Endothelial cell of umbilical vein (primary cell): ENCODE data around the gene IKZF3. TPM values are rescaled to one million over a fixed set of nuclear protein-coding genes. Genes with fewer than 3 reads are reported as not detected.

ENCODE experiments used
- BruUV-seq: library from RNA; stranded (reverse); fragments of 400-500 nt; replicated peaks from 2 replicates; lab custom pipeline; 2021; lab: Mats Ljungman, UMichigan
- CTCF ChIA-PET: fragments of 300-600, 350-600 bp; sonication (Branson Sonifier 250); formaldehyde crosslinking; loops from one replicate; lab custom pipeline; 2021; ENCODE audit warnings: antibody characterized with exemption, inconsistent platforms; lab: Charles Lee
- POLR2A ChIA-PET: fragments of 300-600, 350-600 bp; sonication (Branson Sonifier 250); formaldehyde crosslinking; loops from one replicate; lab custom pipeline; 2021; ENCODE audit warnings: antibody characterized with exemption, inconsistent platforms; lab: Charles Lee
- DNase-seq: peaks from one replicate; pipeline ENCODE4 v3.0.0-alpha.2; 2011; ENCODE audit warnings: low read depth, low spot score
- FAIRE-seq: peaks from 2 replicates; lab custom pipeline; 2011; peaks lifted over from hg19 to GRCh38; lab: Jason Lieb, UNC
- H2AFZ ChIP-seq: 2 replicates; pipeline ENCODE4 v1.6.0; 2012; ENCODE audit warnings: low read depth, low read length, control low read depth, inconsistent platforms
- H3K27ac ChIP-seq: 2 replicates; pipeline ENCODE4 v1.5.1; 2011; ENCODE audit warnings: low read depth, mild to moderate bottlenecking, control low read depth, low read length, moderate library complexity; ENCODE audit not compliant: insufficient read depth
- H3K27me3 ChIP-seq, 2 experiments: 2 replicates each; pipeline versions ENCODE4 v1.6.0 to v1.6.1; 2011; ENCODE audit warnings: low read length in 2 of 2, mixed read lengths in 1 of 2; ENCODE audit not compliant: control insufficient read depth in 2 of 2, insufficient read depth in 2 of 2
- H3K36me3 ChIP-seq, 2 experiments: 2 replicates in 1 of 2; 3 replicates in 1 of 2; pipeline ENCODE4 v1.5.1; 2011; ENCODE audit warnings: low read length in 2 of 2, mild to moderate bottlenecking in 1 of 2, moderate library complexity in 1 of 2; ENCODE audit not compliant: control insufficient read depth in 2 of 2, insufficient read depth in 2 of 2; ENCODE audit errors: extremely low read depth in 1 of 2
- H3K4me1 ChIP-seq: 3 replicates; pipeline ENCODE4 v1.5.1; 2011; ENCODE audit warnings: mild to moderate bottlenecking, low read length; ENCODE audit not compliant: control insufficient read depth, insufficient read depth; ENCODE audit errors: extremely low read depth
- H3K4me2 ChIP-seq: 2 replicates; pipeline ENCODE4 v1.6.1; 2011; ENCODE audit warnings: low read length, control low read depth, mixed read lengths; ENCODE audit not compliant: insufficient read depth
- H3K4me3 ChIP-seq, 3 experiments: fragments of 200-600 bp in 1 of 3; sonication (generic), shearing (Covaris generic) in 1 of 3; replicated peaks in 1 of 3; 2 replicates each; pipeline ENCODE4 v1.5.1; 2011 to 2016; ENCODE audit warnings: control low read depth in 3 of 3, low read length in 3 of 3, mild to moderate bottlenecking in 2 of 3, inconsistent platforms in 1 of 3, low read depth in 1 of 3, moderate library complexity in 1 of 3; ENCODE audit not compliant: insufficient read depth in 1 of 3
- H3K79me2 ChIP-seq: 2 replicates; pipeline ENCODE4 v1.6.0; 2012; ENCODE audit warnings: low read length, inconsistent platforms; ENCODE audit not compliant: control insufficient read depth, insufficient read depth
- H3K9ac ChIP-seq: replicated peaks from 2 replicates; pipeline ENCODE3; 2011; ENCODE audit warnings: low read length, control low read depth; ENCODE audit not compliant: insufficient read depth; ENCODE audit errors: extremely low read depth
- H3K9me1 ChIP-seq: replicated peaks from 3 replicates; pipeline ENCODE4 v1.6.0; 2011; ENCODE audit warnings: mild to moderate bottlenecking, low read length; ENCODE audit not compliant: control insufficient read depth, insufficient read depth; ENCODE audit errors: extremely low read depth
- H3K9me3 ChIP-seq: replicated peaks from 2 replicates; pipeline ENCODE4 v1.5.1; 2012; ENCODE audit warnings: low read length, inconsistent platforms; ENCODE audit not compliant: control insufficient read depth, insufficient read depth
- H4K20me1 ChIP-seq: replicated peaks from 2 replicates; pipeline ENCODE3; 2011; ENCODE audit warnings: mild to moderate bottlenecking, low read length; ENCODE audit not compliant: control insufficient read depth, insufficient read depth; ENCODE audit errors: extremely low read depth
- CTCF ChIP-seq, 2 donors: IDR thresholded peaks; 1 replicate in 1 of 2; 2 replicates in 1 of 2; pipeline ENCODE4 v1.5.1; 2011; ENCODE audit warnings: low read length in 2 of 2, mild to moderate bottlenecking in 2 of 2, moderate library complexity in 2 of 2, control low read depth in 1 of 2, inconsistent platforms in 1 of 2, low read depth in 1 of 2; ENCODE audit not compliant: insufficient read depth in 1 of 2; ENCODE audit errors: extremely low read depth in 1 of 2
- EZH2 ChIP-seq: IDR thresholded peaks from 2 replicates; pipeline ENCODE4 v1.6.1; 2012; ENCODE audit warnings: borderline replicate concordance, low read depth, mild to moderate bottlenecking, moderate library complexity, low read length, inconsistent platforms; ENCODE audit not compliant: severe bottlenecking
- FOS ChIP-seq: IDR thresholded peaks from 2 replicates; pipeline ENCODE4 v1.6.1; 2011; ENCODE audit warnings: mild to moderate bottlenecking, low read length, moderate library complexity, borderline replicate concordance; ENCODE audit not compliant: insufficient read depth
- GATA2 ChIP-seq: IDR thresholded peaks from 2 replicates; pipeline ENCODE4 v1.7.0; 2011; ENCODE audit warnings: low read depth, mild to moderate bottlenecking, moderate library complexity, mixed read lengths, low read length; ENCODE audit not compliant: insufficient read length, insufficient read depth
- JUN ChIP-seq: IDR thresholded peaks from 2 replicates; pipeline ENCODE4 v1.6.1; 2011; ENCODE audit warnings: borderline replicate concordance, low read depth; ENCODE audit not compliant: insufficient read length, insufficient read depth
- MAX ChIP-seq: IDR thresholded peaks from 2 replicates; pipeline ENCODE4 v1.6.1; 2011; ENCODE audit not compliant: insufficient read depth, insufficient read length
- MYC ChIP-seq: IDR thresholded peaks from one replicate; pipeline ENCODE4 v1.6.1; 2011; ENCODE audit warnings: mild to moderate bottlenecking, low read depth, low read length
- POLR2A ChIP-seq: IDR thresholded peaks from 2 replicates; pipeline ENCODE4 v1.6.1; 2012; ENCODE audit warnings: low read depth, mild to moderate bottlenecking, control low read depth, low read length
- POLR2AphosphoS5 ChIP-seq: IDR thresholded peaks from 2 replicates; pipeline ENCODE4 v1.6.1; 2012; ENCODE audit warnings: low read depth, mild to moderate bottlenecking, control low read depth, low read length, moderate library complexity; ENCODE audit not compliant: insufficient read depth
- dilution Hi-C: fragments of 300-500 bp; cut with MboI; formaldehyde crosslinking; loops from one replicate; pipeline ENCODE4 v1.15.0; 2019; ENCODE audit warnings: low sequenced_read_pairs; ENCODE audit not compliant: extremely low pct_ligation_motif_present
- intact Hi-C: fragments of 100-400 bp; cut with micrococcal nuclease; formaldehyde crosslinking; loops from one replicate; pipeline ENCODE4 v1.10.0; 2022
- polyA plus RNA-seq, 4 experiments: library from polyadenylated mRNA; depleted of rRNA in 3 of 4; stranded (reverse) in 3 of 4; unstranded in 1 of 4; fragments of >200 nt; gene quantifications; 2 replicates each; pipeline versions ENCODE4 v1.2.1 to v1.2.3, GENCODE V29; 2011 to 2012; ENCODE audit warnings: missing spikeins in 1 of 4
- total RNA-seq: library from RNA; stranded (reverse); gene quantifications from 2 replicates; pipeline ENCODE4 v1.2.3, GENCODE V29; 2021

Gene IKZF3
- total and polyA plus RNA-seq, 2 donors (not counting 3 experiments of a cell fraction or from before 2014, with no cell fraction given), result not detected

GRCh38 chr17:39767147-39767546, 97.0 kb downstream of the IKZF3 start:
- no peak for FAIRE-seq
- Histone ChIP-seq H3K4me2 (no peak overlapping the region), H3K79me2 (no peaks in the 10 kb centered on the region), H3K4me3 (no peak overlapping the region), H4K20me1 (no peaks in the 10 kb centered on the region), H3K9me3 (no peaks in the 10 kb centered on the region), H3K27ac (no peak overlapping the region), H3K9me1 (no peaks in the 10 kb centered on the region), H3K4me1 (no peaks in the 10 kb centered on the region), H3K9ac (no peak overlapping the region), H2AFZ (no peak overlapping the region), H3K27me3 (peaks cover 39 to 41% of the 10 kb centered on the region in 2 experiments), H3K36me3 (no peaks in the 10 kb centered on the region)
- ChIA-PET CTCF (no interaction called here), POLR2A (no interaction called here)
- TF ChIP-seq JUN (no peak), EZH2 (no peak), GATA2 (no peak), FOS (no peak), POLR2AphosphoS5 (no peak), MYC (no peak), POLR2A (no peak), MAX (no peak), CTCF (IDR thresholded peaks at IDR 0.05; ENCODE audit: extremely low read depth in 1 of 2, insufficient read depth in 1 of 2, low read depth in 1 of 2, low read length in 2 of 2) (no peak)
- intact Hi-C loops, result no loop called here
- no TSS peak for BruUV-seq
- dilution Hi-C loops, result no loop called here
- no peak for DNase-seq
